NCI-H2171 (cell line): ENCODE measurements around the gene RAB39B.
"Not testable (repeated sequence)": the region's sequence is repeated elsewhere in the genome, so short reads cannot be mapped to it uniquely, and the experiment has no call there.

Experiments
- DNase-seq: peaks from one replicate; lab custom pipeline; 2025; lab: John Stamatoyannopoulos, UW

The RAB39B gene

GRCh38 chrX:155263854-155264628, at the start of gene RAB39B:
TSS of gene RAB39B (minus strand) at chrX:155264491. CDS start at chrX:155264288, 203 bp downstream.
- DNase-seq: peak; percentile 54

DNA sequence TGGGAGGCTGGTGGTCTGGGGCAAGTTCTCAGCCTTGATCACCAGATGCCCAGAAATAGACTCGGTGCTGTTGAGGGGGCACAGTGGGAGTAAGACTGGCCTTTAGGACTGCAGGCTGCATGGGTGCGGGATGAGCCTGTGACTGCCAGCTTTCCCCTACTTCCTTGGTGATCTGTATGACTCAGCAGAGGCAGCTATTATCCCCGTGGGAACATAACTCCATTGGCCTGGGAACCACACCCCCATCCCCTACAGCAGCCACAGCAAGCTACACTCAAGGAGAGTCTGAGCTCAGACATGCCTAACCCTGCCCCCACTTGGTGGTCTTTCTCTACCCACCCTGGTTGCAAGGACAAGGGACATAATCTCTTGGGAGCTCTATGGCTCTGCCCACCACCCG, 49.5 kb upstream of the RAB39B start:
- no peak for DNase-seq

- DNase-seq: no peak
Measured at GRCh38 chrX:155293771-155294170, 29.5 kb upstream of the RAB39B start.

DNA sequence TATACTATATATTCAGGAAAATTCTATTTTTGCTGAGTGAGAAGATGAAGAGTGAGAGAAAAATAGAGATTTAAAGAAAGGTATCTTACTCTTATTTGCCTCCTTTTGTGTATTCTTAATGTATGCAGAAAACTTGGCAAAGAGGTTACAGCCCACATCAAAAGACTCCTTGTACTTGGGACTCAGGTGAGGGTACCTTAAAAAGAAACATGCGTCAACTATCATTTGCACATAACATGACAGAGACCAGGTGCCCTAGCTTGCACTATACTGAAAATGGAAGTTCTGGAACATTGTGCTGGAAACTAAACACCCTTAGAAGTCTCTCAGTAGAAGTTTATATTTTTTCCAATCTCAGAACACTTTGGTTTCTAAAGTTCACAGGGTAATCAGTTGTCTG, 15.6 kb upstream of the RAB39B start:
- no peak for DNase-seq

DNA sequence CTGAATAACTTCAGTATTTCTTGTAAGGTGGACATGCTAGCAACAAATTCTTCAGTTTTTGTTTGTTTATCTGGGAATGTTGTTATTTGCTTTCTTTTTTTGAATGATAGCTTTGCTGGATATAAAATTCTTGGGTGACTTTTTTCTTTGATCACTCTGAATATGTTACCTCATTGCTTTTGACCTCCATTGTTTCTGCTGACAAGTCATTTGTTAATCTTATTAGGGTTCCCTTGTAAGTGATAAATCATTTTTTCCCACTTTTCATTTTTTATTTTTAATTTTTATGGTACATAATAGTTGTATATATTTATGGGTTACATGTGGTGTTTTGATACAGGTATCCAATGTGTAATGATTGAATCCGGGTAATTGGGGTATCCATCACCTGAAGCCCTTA, 6.7 kb upstream of the RAB39B start:
- no peak for DNase-seq

- not testable (repeated sequence) for DNase-seq
Measured at GRCh38 chrX:155267995-155268394, 3.7 kb upstream of the RAB39B start.

DNA sequence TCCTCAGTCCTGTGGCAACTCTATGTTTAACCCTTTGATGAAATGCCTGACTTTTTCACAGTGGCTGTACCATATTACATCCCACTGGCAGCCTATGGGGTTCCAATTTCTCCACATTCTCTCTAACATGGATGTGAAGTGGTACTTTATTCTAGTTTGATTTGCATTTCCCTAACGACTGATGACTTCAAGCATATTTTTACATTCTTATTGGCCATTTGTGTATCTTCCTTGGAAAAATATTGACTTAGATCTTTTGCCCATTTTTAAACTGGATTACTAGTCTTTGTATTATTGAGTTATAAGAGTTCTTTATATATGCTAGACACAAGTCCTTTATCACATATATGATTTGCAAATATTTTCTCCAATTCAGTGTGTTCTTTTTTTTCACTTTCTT, 2.1 kb upstream of the RAB39B start:
- DNase-seq: no peak

DNA sequence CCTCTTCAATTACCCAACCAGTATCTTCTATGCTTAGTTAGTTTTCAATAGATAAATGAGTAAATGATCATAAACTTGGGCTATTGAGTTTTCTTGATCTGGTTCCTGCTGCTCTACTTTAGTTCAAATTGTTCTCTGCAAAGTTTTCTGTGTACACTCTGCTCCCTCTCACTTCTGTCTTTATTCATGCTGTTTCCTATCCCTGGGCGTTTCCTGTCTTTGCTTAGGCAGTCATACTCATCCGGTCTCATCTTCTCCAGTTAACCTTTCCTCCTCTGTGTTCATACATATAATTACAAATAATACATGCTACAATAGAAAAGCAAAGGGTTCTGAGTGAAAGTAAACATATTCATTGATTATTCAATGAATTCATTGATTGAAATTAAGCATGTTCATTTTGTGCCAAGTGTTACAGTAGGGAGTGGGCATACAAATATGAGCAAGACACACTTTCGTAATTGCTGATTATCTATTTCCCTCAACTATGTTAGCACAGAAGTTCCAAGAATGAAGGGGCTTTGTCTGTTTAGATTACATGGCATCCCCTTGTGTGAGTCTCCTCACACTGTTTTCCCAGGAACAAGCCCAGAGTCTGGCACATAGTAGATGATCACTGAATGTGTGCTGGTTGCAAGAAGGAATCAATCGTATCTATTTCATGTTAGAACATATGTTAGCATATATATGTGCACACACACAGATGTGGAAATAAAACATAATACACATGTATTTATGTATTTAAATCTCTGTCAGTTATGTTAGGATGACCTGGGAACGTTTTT, 1.1 kb downstream of the RAB39B start:
- DNase-seq: no peak

DNA sequence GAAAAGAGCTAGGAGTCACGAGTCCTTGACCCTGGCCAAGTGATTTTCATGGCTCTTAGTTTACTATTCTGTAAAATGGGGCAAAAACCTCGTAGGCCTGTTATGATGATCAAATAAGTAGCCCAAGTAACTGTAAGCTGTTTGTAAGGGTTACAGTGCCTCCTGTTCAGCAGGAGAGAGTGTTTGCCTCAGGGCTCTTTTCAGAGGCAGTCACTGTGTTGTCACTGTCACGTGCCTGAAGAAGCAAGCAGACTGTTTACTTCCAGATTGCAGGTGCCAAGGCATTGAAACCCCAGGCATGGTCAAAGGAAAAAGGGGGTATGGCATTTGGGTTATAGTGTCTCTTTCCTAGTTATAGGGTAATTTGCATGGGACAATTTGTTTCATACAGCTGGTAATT, 4.5 kb downstream of the RAB39B start:
- DNase-seq: no peak

DNA sequence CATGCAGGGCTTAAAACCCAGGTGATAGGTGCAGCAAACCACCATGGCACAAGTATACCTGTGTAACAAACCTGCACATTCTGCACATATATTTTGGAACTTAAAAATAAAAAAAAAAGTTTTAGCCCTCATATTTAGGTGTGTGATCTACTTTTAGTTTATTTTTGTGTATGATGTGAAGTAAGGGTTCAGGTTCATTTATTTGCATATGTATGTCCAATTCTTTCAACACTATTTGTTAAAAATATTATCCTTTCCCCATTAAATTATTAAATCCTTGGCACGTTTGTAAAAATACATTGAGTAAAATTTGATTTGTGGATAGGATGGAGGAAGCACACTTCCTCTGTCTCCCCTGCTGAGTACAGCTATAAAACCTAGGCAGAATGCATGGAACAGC, 12.9 kb downstream of the RAB39B start:
- no peak for DNase-seq

GRCh38 chrX:155247497-155247896, 16.8 kb downstream of the RAB39B start:
- no peak for DNase-seq

GRCh38 chrX:155246748-155247147, 17.5 kb downstream of the RAB39B start:
- DNase-seq: no peak

GRCh38 chrX:155242300-155242699, 22.0 kb downstream of the RAB39B start:
- DNase-seq: no peak

DNA sequence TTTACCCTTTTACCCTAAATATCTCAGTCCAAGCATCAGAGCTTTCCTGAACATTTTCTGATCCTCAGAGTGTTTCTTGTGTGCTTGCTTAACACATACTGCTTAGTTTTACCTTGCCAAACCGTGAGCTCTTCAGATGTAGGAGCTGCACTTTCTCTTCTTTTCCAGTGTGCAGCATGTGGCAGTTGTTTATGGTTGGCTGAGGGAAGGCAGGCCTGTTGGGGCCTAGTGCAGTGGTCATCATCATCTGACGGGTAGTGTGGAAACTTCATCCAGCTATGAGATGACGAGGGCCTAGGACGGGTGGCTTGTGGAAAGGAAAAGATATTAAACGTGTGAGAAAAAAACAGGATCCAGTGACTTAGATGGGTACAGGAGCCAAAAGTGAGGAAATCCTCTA, 26.6 kb downstream of the RAB39B start:
- DNase-seq: no peak

DNA sequence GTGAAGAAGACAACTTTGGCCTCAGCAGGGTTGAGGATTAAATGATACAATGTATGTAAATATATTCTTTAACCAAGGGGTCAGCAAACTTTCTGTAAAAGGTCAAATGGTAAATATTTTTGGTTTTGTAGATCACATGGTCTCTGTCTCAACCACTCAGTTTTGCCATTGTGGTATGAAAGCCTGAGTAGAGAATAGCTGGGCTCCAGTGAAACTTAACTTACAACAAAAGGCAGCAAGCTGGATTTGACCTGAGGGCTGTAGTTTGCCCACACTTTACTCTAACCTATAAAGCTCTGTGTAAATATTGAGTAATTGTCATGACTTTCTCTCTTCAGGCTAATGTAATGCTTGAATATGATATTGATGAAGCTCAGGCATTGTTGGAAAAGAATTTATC, 28.4 kb downstream of the RAB39B start:
- no peak for DNase-seq

DNA sequence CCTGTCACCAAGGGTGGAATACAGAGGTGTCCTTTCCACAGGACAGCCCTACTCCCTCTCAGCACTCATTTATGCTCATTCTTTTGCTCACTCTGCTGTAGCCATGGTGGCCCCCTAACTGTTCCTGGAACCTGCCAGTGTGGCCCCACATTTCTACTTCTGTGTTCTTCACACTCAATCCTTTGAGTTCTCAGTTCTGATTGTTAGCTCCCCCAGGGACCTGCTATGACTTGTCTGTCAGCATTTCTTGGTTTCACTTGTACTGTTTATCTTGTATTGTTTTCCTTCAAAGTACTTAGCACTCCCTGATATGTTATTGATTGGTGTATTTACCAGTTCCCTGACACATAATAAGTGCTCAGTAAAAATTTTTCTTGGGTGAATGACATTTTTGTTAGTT, 33.1 kb downstream of the RAB39B start:
- DNase-seq: no peak

DNA sequence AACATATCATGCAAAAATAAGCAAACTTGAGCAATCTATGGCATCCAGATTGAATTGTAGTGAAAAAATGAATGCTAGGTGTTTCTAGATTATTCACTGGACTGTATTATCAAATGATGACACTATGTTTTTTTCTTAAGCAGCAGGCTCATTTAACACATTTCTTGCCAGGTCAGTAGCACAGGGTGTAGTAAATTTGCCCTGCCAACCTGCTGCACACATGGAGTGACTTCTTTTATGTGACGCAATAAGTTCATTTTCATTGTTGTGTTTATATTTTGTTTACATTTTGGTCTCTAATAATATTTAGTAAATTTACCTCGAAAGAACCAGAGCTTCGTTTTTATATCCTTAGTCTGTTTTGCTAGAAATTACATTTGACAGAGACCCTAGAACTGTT, 38.5 kb downstream of the RAB39B start:
- no peak for DNase-seq

DNA sequence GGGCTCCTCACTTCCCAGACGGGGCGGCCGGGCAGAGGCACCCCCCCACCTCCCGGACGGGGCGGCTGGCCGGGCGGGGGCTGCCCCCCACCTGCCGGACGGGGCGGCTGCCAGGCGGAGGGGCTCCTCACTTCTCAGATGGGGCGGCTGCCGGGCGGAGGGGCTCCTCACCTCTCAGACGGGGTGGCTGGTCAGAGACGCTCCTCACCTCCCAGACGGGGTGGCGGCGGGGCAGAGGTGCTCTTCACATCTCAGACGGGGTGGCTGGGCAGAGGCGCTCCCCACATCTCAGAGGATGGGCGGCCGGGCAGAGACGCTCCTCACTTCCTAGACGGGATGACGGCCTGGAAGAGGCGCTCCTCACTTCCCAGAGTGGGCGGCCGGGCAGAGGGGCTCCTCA, 40.5 kb downstream of the RAB39B start:
- not testable (repeated sequence) for DNase-seq

GRCh38 chrX:155221351-155221750, 42.9 kb downstream of the RAB39B start:
- DNase-seq: no peak

GRCh38 chrX:155218777-155219176, 45.5 kb downstream of the RAB39B start:
- DNase-seq: no peak

DNA sequence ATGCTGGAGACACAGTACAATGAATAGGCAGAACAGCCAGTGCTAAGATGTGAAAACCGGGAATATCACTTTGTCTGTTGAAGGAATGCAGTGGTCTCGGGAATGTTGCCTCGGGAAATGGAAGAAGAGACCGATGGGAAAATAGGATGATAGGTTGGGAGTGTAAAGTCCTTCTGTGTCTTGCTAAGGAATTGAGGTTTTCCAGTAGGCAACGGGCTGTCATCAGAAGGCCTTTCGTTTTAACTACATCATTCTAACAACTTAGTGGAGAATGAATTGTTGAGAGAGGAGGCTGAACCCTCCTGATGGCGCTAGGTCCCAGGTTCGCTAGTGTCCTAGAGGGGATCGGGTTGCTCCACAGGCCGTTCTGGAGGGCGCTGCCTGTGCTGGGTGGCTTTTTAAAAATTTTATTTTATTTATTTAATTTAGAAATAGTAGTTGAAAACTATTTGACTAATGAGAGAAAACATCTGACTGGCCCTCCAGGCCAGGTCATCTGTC, 47.3 kb downstream of the RAB39B start:
- no peak for DNase-seq

DNA sequence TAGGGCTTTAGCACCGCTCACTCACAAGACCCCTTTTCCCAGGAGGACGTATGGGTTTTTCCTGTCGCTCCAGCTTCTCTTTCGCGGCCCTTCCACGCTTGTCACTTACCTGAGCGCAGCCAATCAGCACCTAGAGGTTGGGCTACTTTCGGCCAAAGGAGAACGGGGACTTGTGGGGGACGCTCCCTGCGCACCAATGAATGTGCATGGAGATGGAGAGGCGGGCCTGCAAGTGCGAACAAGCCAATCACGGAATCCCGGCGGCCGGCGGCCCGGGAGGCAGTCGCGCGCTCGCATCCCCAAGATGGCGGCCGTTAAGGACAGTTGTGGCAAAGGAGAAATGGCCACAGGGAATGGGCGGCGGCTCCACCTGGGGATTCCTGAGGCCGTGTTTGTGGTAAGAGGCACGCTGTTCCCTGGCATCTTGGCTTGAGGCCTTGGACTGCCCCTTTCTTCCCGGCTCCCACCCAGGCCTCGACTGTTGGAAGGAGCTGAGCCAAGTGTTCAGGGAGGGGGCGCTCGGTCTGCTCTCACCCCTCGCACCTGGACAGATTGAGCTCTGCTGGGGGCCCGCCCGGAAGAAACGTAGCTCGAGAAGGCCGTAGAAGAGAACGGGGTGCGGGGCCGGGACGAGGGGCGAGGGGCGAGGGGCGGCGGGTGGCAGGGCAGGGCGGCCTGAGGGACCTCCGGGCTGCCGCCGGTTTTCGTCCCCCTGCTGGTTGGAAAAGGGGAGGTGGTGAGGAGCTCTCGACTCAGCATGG, 47.9 kb downstream of the RAB39B start, which contains the start of gene VBP1:
Gene VBP1, plus strand, starts transcription at position 282 of the 761 bp plus-strand sequence. Its CDS starts 23 bp downstream, at position 305.
- peak; percentile 89 for DNase-seq
